Osteoblast (primary cell): ENCODE data around the gene C2. TPM values are rescaled to one million over a fixed set of nuclear protein-coding genes. Genes with fewer than 3 reads are reported as not detected.

ENCODE experiments used
- DNase-seq: peaks from one replicate; pipeline ENCODE4 v3.0.0; 2011; ENCODE audit warnings: low spot score, mixed read lengths; ENCODE audit not compliant: insufficient read length; ENCODE audit errors: missing footprints
- H2AFZ ChIP-seq: 2 replicates; pipeline ENCODE4 v1.6.0; 2011; ENCODE audit warnings: mild to moderate bottlenecking, low read length
- H3K27ac ChIP-seq: 2 replicates; pipeline ENCODE4 v1.5.1; 2011; ENCODE audit warnings: mild to moderate bottlenecking, low read depth, low read length, moderate library complexity
- H3K27me3 ChIP-seq: 2 replicates; pipeline ENCODE4 v1.6.0; 2012; ENCODE audit warnings: mild to moderate bottlenecking, control low read depth, inconsistent platforms, low read length, moderate library complexity; ENCODE audit not compliant: insufficient read depth
- H3K36me3 ChIP-seq: 2 replicates; pipeline ENCODE4 v1.5.1; 2011; ENCODE audit warnings: mild to moderate bottlenecking, low read length, control low read depth, moderate library complexity; ENCODE audit not compliant: insufficient read depth
- H3K4me1 ChIP-seq: 2 replicates; pipeline ENCODE4 v1.5.1; 2011; ENCODE audit warnings: mild to moderate bottlenecking, low read length, control low read depth, moderate library complexity; ENCODE audit not compliant: insufficient read depth
- H3K4me2 ChIP-seq: 2 replicates; pipeline ENCODE4 v1.6.0; 2011; ENCODE audit warnings: mild to moderate bottlenecking, low read length; ENCODE audit not compliant: insufficient read depth
- H3K4me3 ChIP-seq: fragments of 200-600 bp; sonication (generic); 3 replicates; pipeline ENCODE4 v1.5.1; 2012; ENCODE audit warnings: mild to moderate bottlenecking, low read length, inconsistent platforms; ENCODE audit not compliant: insufficient read depth
- H3K79me2 ChIP-seq: 2 replicates; pipeline ENCODE4 v1.6.0; 2012; ENCODE audit warnings: mild to moderate bottlenecking, low read length, control low read depth, inconsistent platforms; ENCODE audit not compliant: insufficient read depth
- H3K9me3 ChIP-seq: 2 replicates; pipeline ENCODE4 v1.5.1; 2011; ENCODE audit warnings: low read depth, low read length, control low read depth
- H4K20me1 ChIP-seq: 2 replicates; pipeline ENCODE4 v1.6.0; 2012; ENCODE audit warnings: mild to moderate bottlenecking, low read length, control low read depth; ENCODE audit not compliant: insufficient read depth
- CTCF ChIP-seq: IDR thresholded peaks from 2 replicates; pipeline ENCODE4 v1.5.1; 2011; ENCODE audit warnings: mild to moderate bottlenecking, low read depth, low read length, moderate library complexity; ENCODE audit errors: extremely low read depth
- total RNA-seq: library from RNA; depleted of rRNA; stranded (reverse); fragments of >200 nt; gene quantifications from 2 replicates; pipeline ENCODE4 v1.2.3, GENCODE V29; 2012

The C2 gene
- total RNA-seq, 1 donor: 12.7 TPM

GRCh38 chr6:31888276-31889258, 39.0 kb upstream of the C2 start:
- no peak overlapping the region for H3K4me3 ChIP-seq
- no peaks in the 10 kb centered on the region for H3K79me2 ChIP-seq
- DNase-seq: peak; percentile 92
- peak; percentile 70 for TF ChIP-seq CTCF
- H3K4me2 ChIP-seq: no peak overlapping the region
- no peaks in the 10 kb centered on the region for H3K9me3 ChIP-seq
- H3K4me1 ChIP-seq: no peaks in the 10 kb centered on the region
- peaks cover 70% of the 10 kb centered on the region for H3K36me3 ChIP-seq
- no peaks in the 10 kb centered on the region for H4K20me1 ChIP-seq
- H3K27ac ChIP-seq: no peak overlapping the region
- no peak overlapping the region for H2AFZ ChIP-seq
- H3K27me3 ChIP-seq: no peaks in the 10 kb centered on the region

- H2AFZ ChIP-seq: no peak overlapping the region
- H3K27me3 ChIP-seq: no peaks in the 10 kb centered on the region
- no peak overlapping the region for H3K4me3 ChIP-seq
- no peaks in the 10 kb centered on the region for H3K79me2 ChIP-seq
- TF ChIP-seq CTCF: no peak
- no peaks in the 10 kb centered on the region for H3K4me1 ChIP-seq
- no peak overlapping the region for H3K27ac ChIP-seq
- no peaks in the 10 kb centered on the region for H4K20me1 ChIP-seq
- H3K36me3 ChIP-seq: peaks cover 73% of the 10 kb centered on the region
- H3K4me2 ChIP-seq: no peak overlapping the region
- H3K9me3 ChIP-seq: no peaks in the 10 kb centered on the region
- DNase-seq: no peak
Measured at GRCh38 chr6:31889331-31889972, 38.1 kb upstream of the C2 start.

- Histone ChIP-seq H3K27ac (no peak overlapping the region), H3K27me3 (no peaks in the 10 kb centered on the region), H3K4me2 (no peak overlapping the region), H3K79me2 (peaks cover 4% of the 10 kb centered on the region), H4K20me1 (no peaks in the 10 kb centered on the region), H3K9me3 (no peaks in the 10 kb centered on the region), H3K4me3 (no peak overlapping the region), H3K36me3 (peaks cover 56% of the 10 kb centered on the region), H2AFZ (no peak overlapping the region), H3K4me1 (no peaks in the 10 kb centered on the region)
- peak; percentile 61 for DNase-seq
- TF ChIP-seq CTCF: no peak
Measured at GRCh38 chr6:31892821-31893220, 34.7 kb upstream of the C2 start.

- no peak for TF ChIP-seq CTCF
- Histone ChIP-seq H3K4me1 (peaks cover 12% of the 10 kb centered on the region), H3K36me3 (peaks cover 34% of the 10 kb centered on the region), H3K27me3 (no peaks in the 10 kb centered on the region), H3K27ac (peak overlapping the region; percentile 3), H3K4me3 (peak overlapping the region; percentile 87), H3K4me2 (peak overlapping the region; percentile 87), H4K20me1 (no peaks in the 10 kb centered on the region), H3K79me2 (peaks cover 13% of the 10 kb centered on the region), H3K9me3 (no peaks in the 10 kb centered on the region), H2AFZ (peak overlapping the region; percentile 73)
- no peak for DNase-seq
Measured at GRCh38 chr6:31896493-31896855, 31.0 kb upstream of the C2 start.
